NB4 (cell line): ENCODE data around the gene PRSS56.

Experiments
- MYC ChIP-seq: IDR thresholded peaks from 2 replicates; pipeline ENCODE4 v1.6.1; 2011; ENCODE audit warnings: low read depth, low read length
- POLR2A ChIP-seq: IDR thresholded peaks from 2 replicates; pipeline ENCODE4 v1.6.1; 2011; ENCODE audit warnings: mild to moderate bottlenecking; ENCODE audit not compliant: insufficient read length; ENCODE audit errors: extremely low read depth
- TF ChIP-seq, protein P1 (sequence below): IDR thresholded peaks from one replicate; pipeline ENCODE4 v1.5.1; 2012; ENCODE audit warnings: low read depth, low read length
- TF ChIP-seq, protein P2 (sequence below): IDR thresholded peaks from 2 replicates; pipeline ENCODE4 v1.6.1; 2011; ENCODE audit warnings: low read depth, low read length

DNA sequence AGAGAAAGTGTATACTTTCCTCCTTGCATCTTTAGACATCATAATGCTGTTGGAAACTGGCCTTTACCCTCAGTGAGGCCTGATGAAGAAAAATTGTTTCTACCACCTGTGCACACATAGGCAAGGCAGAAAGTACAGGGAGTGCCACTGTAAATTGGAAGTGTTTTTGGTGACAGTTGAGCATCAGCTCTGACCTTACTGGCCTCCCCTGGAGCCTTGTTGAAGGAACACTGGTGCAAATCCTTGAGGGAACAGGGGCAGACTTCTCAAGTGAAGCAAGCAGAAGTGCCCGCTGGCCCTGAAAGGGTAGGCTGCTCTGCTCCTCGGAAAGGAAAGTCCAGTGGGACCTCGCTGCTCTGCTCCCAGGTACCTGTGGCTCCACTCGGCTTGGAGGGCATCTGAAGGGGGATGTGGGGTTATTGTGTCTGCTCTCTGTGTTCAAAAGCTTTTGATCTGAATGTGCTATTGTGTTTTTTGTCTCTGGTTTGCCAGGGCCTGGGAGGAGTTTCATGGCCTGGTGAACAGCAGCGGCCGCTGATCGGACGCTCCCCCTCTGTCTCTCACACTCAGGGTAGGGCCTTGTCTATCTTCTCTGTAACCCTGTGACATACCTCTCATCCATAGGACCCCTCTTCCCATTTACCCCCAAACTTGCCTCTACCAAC, 53.7 kb downstream of the PRSS56 start:
- TF ChIP-seq, protein P1, sequence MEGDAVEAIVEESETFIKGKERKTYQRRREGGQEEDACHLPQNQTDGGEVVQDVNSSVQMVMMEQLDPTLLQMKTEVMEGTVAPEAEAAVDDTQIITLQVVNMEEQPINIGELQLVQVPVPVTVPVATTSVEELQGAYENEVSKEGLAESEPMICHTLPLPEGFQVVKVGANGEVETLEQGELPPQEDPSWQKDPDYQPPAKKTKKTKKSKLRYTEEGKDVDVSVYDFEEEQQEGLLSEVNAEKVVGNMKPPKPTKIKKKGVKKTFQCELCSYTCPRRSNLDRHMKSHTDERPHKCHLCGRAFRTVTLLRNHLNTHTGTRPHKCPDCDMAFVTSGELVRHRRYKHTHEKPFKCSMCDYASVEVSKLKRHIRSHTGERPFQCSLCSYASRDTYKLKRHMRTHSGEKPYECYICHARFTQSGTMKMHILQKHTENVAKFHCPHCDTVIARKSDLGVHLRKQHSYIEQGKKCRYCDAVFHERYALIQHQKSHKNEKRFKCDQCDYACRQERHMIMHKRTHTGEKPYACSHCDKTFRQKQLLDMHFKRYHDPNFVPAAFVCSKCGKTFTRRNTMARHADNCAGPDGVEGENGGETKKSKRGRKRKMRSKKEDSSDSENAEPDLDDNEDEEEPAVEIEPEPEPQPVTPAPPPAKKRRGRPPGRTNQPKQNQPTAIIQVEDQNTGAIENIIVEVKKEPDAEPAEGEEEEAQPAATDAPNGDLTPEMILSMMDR, result no peak
- TF ChIP-seq, protein P2, sequence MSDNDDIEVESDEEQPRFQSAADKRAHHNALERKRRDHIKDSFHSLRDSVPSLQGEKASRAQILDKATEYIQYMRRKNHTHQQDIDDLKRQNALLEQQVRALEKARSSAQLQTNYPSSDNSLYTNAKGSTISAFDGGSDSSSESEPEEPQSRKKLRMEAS, result no peak
- TF ChIP-seq POLR2A (no peak), MYC (no peak)
